ENCODE measurements around the gene CDK4.

Gene CDK4

GRCh38 chr12:57771873-57772428 lies 19.8 kb upstream of the CDK4 start, which contains the start of gene METTL1:
TSS of gene METTL1 (minus strand) at chr12:57772105. CDS start at chr12:57772083, 22 bp downstream.
- DNase-seq (ENCODE audit: low read depth) = peak; percentile 81

- peak; percentile 75 for DNase-seq (ENCODE audit: low read depth)
Measured at GRCh38 chr12:57771236-57771872, 19.2 kb upstream of the CDK4 start.

- no peak for DNase-seq (ENCODE audit: low read depth)
Measured at GRCh38 chr12:57770734-57771133, 18.6 kb upstream of the CDK4 start.

GRCh38 chr12:57769594-57769993 lies 17.5 kb upstream of the CDK4 start:
- DNase-seq (ENCODE audit: low read depth) = no peak

- no peak for DNase-seq (ENCODE audit: low read depth)
Measured at GRCh38 chr12:57767876-57768275, 15.8 kb upstream of the CDK4 start.

GRCh38 chr12:57767305-57767698 lies 15.2 kb upstream of the CDK4 start:
- DNase-seq (ENCODE audit: low read depth) = no peak

- DNase-seq (ENCODE audit: low read depth) = no peak
Measured at GRCh38 chr12:57766464-57767304, 14.6 kb upstream of the CDK4 start, which contains the start of gene CYP27B1. TSS of gene CYP27B1 (minus strand) at chr12:57767078. CDS start at chr12:57767041, 37 bp downstream.

GRCh38 chr12:57765698-57766463 lies 13.8 kb upstream of the CDK4 start:
- DNase-seq (ENCODE audit: low read depth) = no peak

- DNase-seq (ENCODE audit: low read depth) = no peak
Measured at GRCh38 chr12:57765003-57765697, 13.0 kb upstream of the CDK4 start.

- no peak for DNase-seq (ENCODE audit: low read depth)
Measured at GRCh38 chr12:57764662-57765002, 12.5 kb upstream of the CDK4 start.

GRCh38 chr12:57763881-57764661 lies 12.0 kb upstream of the CDK4 start:
- no peak for DNase-seq (ENCODE audit: low read depth)

- DNase-seq (ENCODE audit: low read depth) = no peak
Measured at GRCh38 chr12:57762463-57762862, 10.4 kb upstream of the CDK4 start.

- no peak for DNase-seq (ENCODE audit: low read depth)
Measured at GRCh38 chr12:57761391-57761998, 9.4 kb upstream of the CDK4 start.

- DNase-seq (ENCODE audit: low read depth) = no peak
Measured at GRCh38 chr12:57760347-57760982, 8.4 kb upstream of the CDK4 start.

- no peak for DNase-seq (ENCODE audit: low read depth)
Measured at GRCh38 chr12:57759360-57759980, 7.4 kb upstream of the CDK4 start.

GRCh38 chr12:57758552-57759359 lies 6.6 kb upstream of the CDK4 start:
- no peak for DNase-seq (ENCODE audit: low read depth)

GRCh38 chr12:57757771-57758170 lies 5.7 kb upstream of the CDK4 start:
- DNase-seq (ENCODE audit: low read depth) = no peak
